Liver (tissue), 9 donors: ENCODE measurements around the gene ATG10. TPM values are rescaled to one million over a fixed set of nuclear protein-coding genes. Genes with fewer than 3 reads are reported as not detected.

Experiments used
- DNase-seq: peaks from one replicate; pipeline ENCODE4 v3.0.0-alpha.2; 2017; ENCODE audit warnings: low spot score
- H3K27ac ChIP-seq, 2 donors: one replicate each; pipeline ENCODE4 v1.7.0; 2013; ENCODE audit warnings: inconsistent platforms in 2 of 2, low read length in 2 of 2, control low read depth in 1 of 2, low read depth in 1 of 2, mild to moderate bottlenecking in 1 of 2
- H3K27me3 ChIP-seq, 4 donors: one replicate each; pipeline versions ENCODE4 v1.6.1 to v1.7.0; 2013; ENCODE audit warnings: low read length in 3 of 4, inconsistent platforms in 1 of 4, mild to moderate bottlenecking in 1 of 4, moderate library complexity in 1 of 4; ENCODE audit not compliant: control insufficient read depth in 4 of 4, insufficient read depth in 4 of 4
- H3K36me3 ChIP-seq, 4 donors: one replicate each; pipeline versions ENCODE4 v1.6.1 to v1.7.0; 2013; ENCODE audit warnings: low read length in 3 of 4, mild to moderate bottlenecking in 3 of 4, low read depth in 1 of 4, moderate library complexity in 1 of 4; ENCODE audit not compliant: control insufficient read depth in 4 of 4, insufficient read depth in 3 of 4
- H3K4me1 ChIP-seq, 4 donors: one replicate each; pipeline versions ENCODE4 v1.6.1 to v1.7.0; 2013; ENCODE audit warnings: low read length in 3 of 4, mild to moderate bottlenecking in 3 of 4, moderate library complexity in 1 of 4; ENCODE audit not compliant: control insufficient read depth in 4 of 4, insufficient read depth in 4 of 4
- H3K4me3 ChIP-seq, 3 donors: one replicate each; pipeline versions ENCODE4 v1.6.1 to v1.7.0; 2013; ENCODE audit warnings: low read length in 3 of 3, control low read depth in 1 of 3, low read depth in 1 of 3, mild to moderate bottlenecking in 1 of 3
- H3K9ac ChIP-seq, 2 donors: one replicate each; pipeline ENCODE4 v1.7.0; 2013; ENCODE audit warnings: low read length in 2 of 2, mild to moderate bottlenecking in 2 of 2, moderate library complexity in 2 of 2, control low read depth in 1 of 2, low read depth in 1 of 2
- H3K9me3 ChIP-seq, 4 donors: one replicate each; pipeline versions ENCODE4 v1.6.1 to v1.7.0; 2013; ENCODE audit warnings: low read length in 3 of 4; ENCODE audit not compliant: control insufficient read depth in 4 of 4
- EGR1 ChIP-seq, 2 donors: IDR thresholded peaks; 2 replicates each; pipeline ENCODE4 v1.6.1; 2016 to 2018; ENCODE audit warnings: antibody characterized with exemption in 2 of 2, low read depth in 2 of 2
- FOXA1 ChIP-seq: IDR thresholded peaks from 2 replicates; pipeline ENCODE4 v1.6.1; 2016; ENCODE audit warnings: antibody characterized with exemption
- FOXA2 ChIP-seq: IDR thresholded peaks from 2 replicates; pipeline ENCODE4 v1.6.1; 2016; ENCODE audit warnings: antibody characterized with exemption
- GABPA ChIP-seq, 2 donors: IDR thresholded peaks in 1 of 2; conservative IDR thresholded peaks in 1 of 2; 2 replicates each; pipeline ENCODE4 v1.6.1; 2016; ENCODE audit warnings: antibody characterized with exemption in 2 of 2, mild to moderate bottlenecking in 1 of 2, moderate library complexity in 1 of 2
- HNF4A ChIP-seq, 2 donors: conservative IDR thresholded peaks; 2 replicates each; pipeline ENCODE4 v1.6.1; 2016; ENCODE audit warnings: antibody characterized with exemption in 2 of 2, mild to moderate bottlenecking in 2 of 2
- HNF4G ChIP-seq: IDR thresholded peaks from 2 replicates; pipeline ENCODE4 v1.6.1; 2016; ENCODE audit warnings: antibody characterized with exemption
- JUND ChIP-seq, 2 donors: IDR thresholded peaks; 2 replicates each; pipeline ENCODE4 v1.6.1; 2016; ENCODE audit warnings: antibody characterized with exemption in 2 of 2
- RAD21 ChIP-seq, 2 donors: IDR thresholded peaks; 2 replicates each; pipeline ENCODE4 v1.6.1; 2016; ENCODE audit warnings: antibody characterized with exemption in 2 of 2, mild to moderate bottlenecking in 2 of 2
- RXRA ChIP-seq, 2 donors: IDR thresholded peaks; 2 replicates each; pipeline ENCODE4 v1.6.1; 2017 to 2018; ENCODE audit warnings: antibody characterized with exemption in 2 of 2, mild to moderate bottlenecking in 1 of 2
- SP1 ChIP-seq: IDR thresholded peaks from 2 replicates; pipeline ENCODE4 v1.6.1; 2018; ENCODE audit warnings: antibody characterized with exemption, mild to moderate bottlenecking
- TAF1 ChIP-seq: conservative IDR thresholded peaks from 2 replicates; pipeline ENCODE4 v1.6.1; 2016; ENCODE audit warnings: antibody characterized with exemption, mild to moderate bottlenecking
- YY1 ChIP-seq: IDR thresholded peaks from 2 replicates; pipeline ENCODE4 v1.6.1; 2016; ENCODE audit warnings: antibody characterized with exemption, mild to moderate bottlenecking
- WGBS: extraction: QIAGEN DNeasy Blood & Tissue Kit; methylation state at CpG from one replicate; pipeline ENCODE4 v1.1.7; 2013; 5-methylcytosine and 5-hydroxymethylcytosine counted together
- polyA plus RNA-seq, 2 donors: library from polyadenylated mRNA; stranded (reverse) in 1 of 2; unstranded in 1 of 2; fragments of 200-250 nt in 1 of 2; fragments of >200 nt in 1 of 2; fragmentation: Nextera tagmentation in 1 of 2; extraction: Ambion mirVana in 1 of 2; gene quantifications; one replicate each; pipeline versions ENCODE4 v1.2.1 to v1.2.3, GENCODE V29; 2013 to 2015
- total RNA-seq, 2 donors: library from RNA; depleted of rRNA; stranded (reverse); fragments of >200 nt; gene quantifications; one replicate each; pipeline ENCODE4 v1.2.3, GENCODE V29; 2014
- TF ChIP-seq, protein P1 (sequence below): fragments of 150-350 bp; IDR thresholded peaks from 2 replicates; pipeline ENCODE4 v1.5.1; 2017; ENCODE audit warnings: improper control_type of control experiment, low read depth, low read length; ENCODE audit not compliant: missing input control
- TF ChIP-seq, protein P2 (sequence below): IDR thresholded peaks from 2 replicates; pipeline ENCODE4 v1.6.1; 2016; ENCODE audit warnings: antibody characterized with exemption
- TF ChIP-seq, protein P3 (sequence below): IDR thresholded peaks from 2 replicates; pipeline ENCODE4 v1.6.1; 2016; ENCODE audit warnings: antibody characterized with exemption, mild to moderate bottlenecking
- TF ChIP-seq, protein P4 (sequence below): IDR thresholded peaks from 2 replicates; pipeline ENCODE4 v1.6.1; 2016; ENCODE audit warnings: antibody characterized with exemption
- donor health status: healthy.
- donor health status: healthy.
- donor health status: healthy.
- donor health status: healthy.
- donor health status: healthy.

Gene ATG10
- total and polyA plus RNA-seq, 4 donors = 3.1 to 7.8 (median 7.4) TPM

DNA sequence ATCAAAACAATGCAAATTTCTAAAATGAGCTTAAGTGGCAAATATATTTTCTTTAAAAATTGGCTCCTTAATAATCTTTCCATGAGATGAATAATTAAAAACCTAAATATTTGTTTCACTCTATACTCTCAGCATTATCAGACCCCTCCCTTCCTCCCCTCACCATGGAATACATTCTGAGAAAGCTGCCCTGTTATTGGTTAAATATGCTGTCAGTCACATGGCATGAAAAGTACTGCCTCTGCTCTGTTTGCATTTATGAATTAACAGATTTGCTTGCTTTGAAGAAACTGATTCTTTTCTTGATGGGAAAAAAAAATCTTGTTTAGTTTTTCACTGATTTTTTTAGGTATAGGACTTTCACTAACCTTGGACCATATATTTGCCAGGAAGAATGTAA lies 323.3 kb downstream of the ATG10 start:
- H3K27me3 ChIP-seq = no peaks in the 10 kb centered on the region
- H3K9ac ChIP-seq = no peak overlapping the region
- H3K4me3 ChIP-seq = no peak overlapping the region
- no peaks in the 10 kb centered on the region for H3K9me3 ChIP-seq
- H3K4me1 ChIP-seq = no peaks in the 10 kb centered on the region
- TF ChIP-seq RAD21 (IDR thresholded peaks at IDR 0.05) (no peak), SP1 (no peak), FOXA1 (no peak), EGR1 (IDR thresholded peaks at IDR 0.05; ENCODE audit: low read depth in 2 of 2) (no peak), YY1 (no peak), FOXA2 (no peak), GABPA (IDR thresholded peaks at IDR 0.05 in 1 of 2, conservative IDR thresholded peaks at IDR 0.05 in 1 of 2) (no peak), RXRA (IDR thresholded peaks at IDR 0.05) (no peak), JUND (IDR thresholded peaks at IDR 0.05) (no peak), TAF1 (no peak), HNF4A (conservative IDR thresholded peaks at IDR 0.05) (no peak), HNF4G (no peak)
- TF ChIP-seq, protein P1, sequence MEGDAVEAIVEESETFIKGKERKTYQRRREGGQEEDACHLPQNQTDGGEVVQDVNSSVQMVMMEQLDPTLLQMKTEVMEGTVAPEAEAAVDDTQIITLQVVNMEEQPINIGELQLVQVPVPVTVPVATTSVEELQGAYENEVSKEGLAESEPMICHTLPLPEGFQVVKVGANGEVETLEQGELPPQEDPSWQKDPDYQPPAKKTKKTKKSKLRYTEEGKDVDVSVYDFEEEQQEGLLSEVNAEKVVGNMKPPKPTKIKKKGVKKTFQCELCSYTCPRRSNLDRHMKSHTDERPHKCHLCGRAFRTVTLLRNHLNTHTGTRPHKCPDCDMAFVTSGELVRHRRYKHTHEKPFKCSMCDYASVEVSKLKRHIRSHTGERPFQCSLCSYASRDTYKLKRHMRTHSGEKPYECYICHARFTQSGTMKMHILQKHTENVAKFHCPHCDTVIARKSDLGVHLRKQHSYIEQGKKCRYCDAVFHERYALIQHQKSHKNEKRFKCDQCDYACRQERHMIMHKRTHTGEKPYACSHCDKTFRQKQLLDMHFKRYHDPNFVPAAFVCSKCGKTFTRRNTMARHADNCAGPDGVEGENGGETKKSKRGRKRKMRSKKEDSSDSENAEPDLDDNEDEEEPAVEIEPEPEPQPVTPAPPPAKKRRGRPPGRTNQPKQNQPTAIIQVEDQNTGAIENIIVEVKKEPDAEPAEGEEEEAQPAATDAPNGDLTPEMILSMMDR = no peak
- TF ChIP-seq, protein P2, sequence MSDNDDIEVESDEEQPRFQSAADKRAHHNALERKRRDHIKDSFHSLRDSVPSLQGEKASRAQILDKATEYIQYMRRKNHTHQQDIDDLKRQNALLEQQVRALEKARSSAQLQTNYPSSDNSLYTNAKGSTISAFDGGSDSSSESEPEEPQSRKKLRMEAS = no peak
- TF ChIP-seq, protein P3, sequence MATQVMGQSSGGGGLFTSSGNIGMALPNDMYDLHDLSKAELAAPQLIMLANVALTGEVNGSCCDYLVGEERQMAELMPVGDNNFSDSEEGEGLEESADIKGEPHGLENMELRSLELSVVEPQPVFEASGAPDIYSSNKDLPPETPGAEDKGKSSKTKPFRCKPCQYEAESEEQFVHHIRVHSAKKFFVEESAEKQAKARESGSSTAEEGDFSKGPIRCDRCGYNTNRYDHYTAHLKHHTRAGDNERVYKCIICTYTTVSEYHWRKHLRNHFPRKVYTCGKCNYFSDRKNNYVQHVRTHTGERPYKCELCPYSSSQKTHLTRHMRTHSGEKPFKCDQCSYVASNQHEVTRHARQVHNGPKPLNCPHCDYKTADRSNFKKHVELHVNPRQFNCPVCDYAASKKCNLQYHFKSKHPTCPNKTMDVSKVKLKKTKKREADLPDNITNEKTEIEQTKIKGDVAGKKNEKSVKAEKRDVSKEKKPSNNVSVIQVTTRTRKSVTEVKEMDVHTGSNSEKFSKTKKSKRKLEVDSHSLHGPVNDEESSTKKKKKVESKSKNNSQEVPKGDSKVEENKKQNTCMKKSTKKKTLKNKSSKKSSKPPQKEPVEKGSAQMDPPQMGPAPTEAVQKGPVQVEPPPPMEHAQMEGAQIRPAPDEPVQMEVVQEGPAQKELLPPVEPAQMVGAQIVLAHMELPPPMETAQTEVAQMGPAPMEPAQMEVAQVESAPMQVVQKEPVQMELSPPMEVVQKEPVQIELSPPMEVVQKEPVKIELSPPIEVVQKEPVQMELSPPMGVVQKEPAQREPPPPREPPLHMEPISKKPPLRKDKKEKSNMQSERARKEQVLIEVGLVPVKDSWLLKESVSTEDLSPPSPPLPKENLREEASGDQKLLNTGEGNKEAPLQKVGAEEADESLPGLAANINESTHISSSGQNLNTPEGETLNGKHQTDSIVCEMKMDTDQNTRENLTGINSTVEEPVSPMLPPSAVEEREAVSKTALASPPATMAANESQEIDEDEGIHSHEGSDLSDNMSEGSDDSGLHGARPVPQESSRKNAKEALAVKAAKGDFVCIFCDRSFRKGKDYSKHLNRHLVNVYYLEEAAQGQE = no peak
- TF ChIP-seq, protein P4, sequence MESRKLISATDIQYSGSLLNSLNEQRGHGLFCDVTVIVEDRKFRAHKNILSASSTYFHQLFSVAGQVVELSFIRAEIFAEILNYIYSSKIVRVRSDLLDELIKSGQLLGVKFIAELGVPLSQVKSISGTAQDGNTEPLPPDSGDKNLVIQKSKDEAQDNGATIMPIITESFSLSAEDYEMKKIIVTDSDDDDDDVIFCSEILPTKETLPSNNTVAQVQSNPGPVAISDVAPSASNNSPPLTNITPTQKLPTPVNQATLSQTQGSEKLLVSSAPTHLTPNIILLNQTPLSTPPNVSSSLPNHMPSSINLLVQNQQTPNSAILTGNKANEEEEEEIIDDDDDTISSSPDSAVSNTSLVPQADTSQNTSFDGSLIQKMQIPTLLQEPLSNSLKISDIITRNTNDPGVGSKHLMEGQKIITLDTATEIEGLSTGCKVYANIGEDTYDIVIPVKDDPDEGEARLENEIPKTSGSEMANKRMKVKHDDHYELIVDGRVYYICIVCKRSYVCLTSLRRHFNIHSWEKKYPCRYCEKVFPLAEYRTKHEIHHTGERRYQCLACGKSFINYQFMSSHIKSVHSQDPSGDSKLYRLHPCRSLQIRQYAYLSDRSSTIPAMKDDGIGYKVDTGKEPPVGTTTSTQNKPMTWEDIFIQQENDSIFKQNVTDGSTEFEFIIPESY = no peak
- no peak overlapping the region for H3K27ac ChIP-seq
- H3K36me3 ChIP-seq = no peaks in the 10 kb centered on the region
- DNase-seq = no peak

DNA sequence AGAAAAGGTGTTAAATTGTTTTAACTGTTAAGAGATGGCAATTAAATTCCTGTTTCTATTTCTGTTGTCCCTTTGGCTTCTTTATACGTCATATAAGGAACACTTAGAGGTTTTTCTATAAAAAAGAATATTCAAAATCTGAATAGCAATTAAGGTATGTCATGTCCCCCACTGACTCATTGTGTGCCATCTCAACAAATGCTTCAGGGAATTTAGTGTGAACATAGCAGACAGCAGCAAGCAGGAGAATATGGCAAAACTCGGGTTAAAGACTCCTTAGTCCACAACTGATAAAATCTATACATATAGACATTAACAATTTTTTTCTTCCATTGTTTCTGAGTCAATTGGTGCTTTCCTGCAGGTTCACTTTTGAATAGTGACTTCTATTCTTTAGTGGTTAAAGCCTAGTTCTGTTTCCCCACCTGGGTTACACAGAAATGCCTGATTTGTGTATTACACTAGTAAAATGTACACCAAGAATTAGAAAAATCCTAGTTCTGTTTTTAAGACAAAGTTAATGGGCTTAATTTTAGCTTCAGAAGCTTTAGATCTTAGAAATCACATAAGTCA lies 324.2 kb downstream of the ATG10 start:
- no peak overlapping the region for H3K27ac ChIP-seq
- 90% methylated on average over 2 of the region's 2 CpGs for WGBS
- H3K9me3 ChIP-seq = no peaks in the 10 kb centered on the region
- H3K36me3 ChIP-seq = no peaks in the 10 kb centered on the region
- no peak overlapping the region for H3K9ac ChIP-seq
- H3K4me1 ChIP-seq = no peaks in the 10 kb centered on the region
- H3K27me3 ChIP-seq = no peaks in the 10 kb centered on the region
- H3K4me3 ChIP-seq = no peak overlapping the region
- no peak for DNase-seq
- TF ChIP-seq, protein P1 = no peak
- TF ChIP-seq HNF4A (conservative IDR thresholded peaks at IDR 0.05) (no peak), FOXA1 (no peak), JUND (IDR thresholded peaks at IDR 0.05) (no peak), EGR1 (IDR thresholded peaks at IDR 0.05; ENCODE audit: low read depth in 2 of 2) (no peak)
- TF ChIP-seq, protein P4 = no peak
- TF ChIP-seq, protein P3 = no peak
